Esophagus squamous epithelium (tissue), 5 donors: ENCODE measurements around the gene PUS7. TPM values are rescaled to one million over a fixed set of nuclear protein-coding genes. Genes with fewer than 3 reads are reported as not detected.
"Not testable (repeated sequence)": the region's sequence is repeated elsewhere in the genome, so short reads cannot be mapped to it uniquely, and the experiment has no call there.

Source experiments
- DNase-seq: peaks from one replicate; lab custom pipeline; 2025; lab: John Stamatoyannopoulos, UW
- H3K27ac ChIP-seq, 4 donors: fragments of 200-600 bp; sonication (generic); one replicate each; pipeline ENCODE4 v1.5.1; 2016 to 2019; ENCODE audit warnings: mild to moderate bottlenecking in 1 of 4
- H3K27me3 ChIP-seq, 4 donors: fragments of 200-600 bp; sonication (generic); 1 replicate in 3 of 4; 2 replicates in 1 of 4; pipeline versions ENCODE4 v1.5.1 to v1.6.0; 2017 to 2021; ENCODE audit warnings: antibody characterized with exemption in 1 of 4
- H3K36me3 ChIP-seq, 3 donors: fragments of 200-600 bp; sonication (generic); one replicate each; pipeline ENCODE4 v1.5.1; 2016 to 2019
- H3K4me1 ChIP-seq, 3 donors: fragments of 200-600 bp; sonication (generic); one replicate each; pipeline ENCODE4 v1.5.1; 2017 to 2019
- H3K4me3 ChIP-seq, 4 donors: fragments of 200-600 bp; sonication (generic); 1 replicate in 3 of 4; 2 replicates in 1 of 4; pipeline ENCODE4 v1.5.1; 2016 to 2019; ENCODE audit warnings: mild to moderate bottlenecking in 2 of 4, moderate library complexity in 1 of 4
- H3K9me3 ChIP-seq, 3 donors: fragments of 200-600 bp; sonication (generic); one replicate each; pipeline ENCODE4 v1.5.1; 2016 to 2019
- CTCF ChIP-seq, 6 experiments: fragments of 450-650 bp in 4 of 6; fragments of 200-600 bp in 2 of 6; sonication (generic) in 2 of 6; IDR thresholded peaks; one replicate each; pipeline ENCODE4 v1.5.1; 2016 to 2019; ENCODE audit warnings: antibody characterized with exemption in 6 of 6, mild to moderate bottlenecking in 4 of 6, moderate library complexity in 4 of 6
- POLR2A ChIP-seq, 4 donors: fragments of 450-650 bp; IDR thresholded peaks; one replicate each; pipeline ENCODE4 v1.6.1; 2017; ENCODE audit warnings: antibody characterized with exemption in 4 of 4, mild to moderate bottlenecking in 4 of 4, moderate library complexity in 3 of 4
- WGBS, 2 donors: methylation state at CpG; one replicate each; pipeline ENCODE4 v1.1.5; 2018; 5-methylcytosine and 5-hydroxymethylcytosine counted together
- intact Hi-C: fragments of 100-400 bp; cut with DNase I; formaldehyde crosslinking; loops from one replicate; pipeline ENCODE4 v1.15.0; 2022
- total RNA-seq, 4 donors: library from RNA; depleted of rRNA; stranded (reverse); fragments of >200 nt; gene quantifications; one replicate each; pipeline ENCODE4 v1.1.0, GENCODE V29; 2016
- donor health status: DM: yes; HTN: yes; CAD: no.

Gene PUS7
- total RNA-seq, 4 donors from 2014 or later: 9.6 to 33.0 (median 23.1) TPM

GRCh38 chr7:105423987-105424386 is 98.1 kb downstream of the PUS7 start:
- WGBS, 2 donors: 100% methylated on average over 2 of the region's 2 CpGs; no CpG with 5 or more reads in 1 of the 2 donors

GRCh38 chr7:105413887-105414437 is 108.1 kb downstream of the PUS7 start:
- WGBS, 2 donors: 70 to 72% methylated on average over 8 of the region's 8 CpGs
- Histone ChIP-seq H3K9me3 (no peaks in the 10 kb centered on the region), H3K4me1 (no peaks in the 10 kb centered on the region), H3K4me3 (no peak overlapping the region), H3K27me3 (no peaks in the 10 kb centered on the region), H3K27ac (no peak overlapping the region), H3K36me3 (no peaks in the 10 kb centered on the region)
- DNase-seq: no peak
- no peak for TF ChIP-seq CTCF (IDR thresholded peaks at IDR 0.05)
- no peak for TF ChIP-seq POLR2A (IDR thresholded peaks at IDR 0.05)
- intact Hi-C loops: no loop called here

More at GRCh38 chr7:105423987-105424386, 98.1 kb downstream of the PUS7 start:
- Histone ChIP-seq H3K4me1 (no peaks in the 10 kb centered on the region), H3K27me3 (no peaks in the 10 kb centered on the region), H3K36me3 (no peaks in the 10 kb centered on the region), H3K9me3 (no peaks in the 10 kb centered on the region), H3K27ac (no peak overlapping the region), H3K4me3 (no peak overlapping the region)
- no peak for DNase-seq
- TF ChIP-seq POLR2A (IDR thresholded peaks at IDR 0.05) (no peak), CTCF (IDR thresholded peaks at IDR 0.05) (no peak)
- intact Hi-C loops: no loop called here

- H3K4me1 ChIP-seq, H3K9me3 ChIP-seq, H3K27ac ChIP-seq, H3K27me3 ChIP-seq, H3K36me3 ChIP-seq, DNase-seq, H3K4me3 ChIP-seq, intact Hi-C loops: not testable (repeated sequence)
- WGBS, 2 donors: no CpG with 5 or more reads among the region's 36 CpGs
Observed at GRCh38 chr7:105410774-105411173, 111.3 kb downstream of the PUS7 start.

GRCh38 chr7:105409775-105410174 is 112.3 kb downstream of the PUS7 start:
- H3K4me3 ChIP-seq, H3K4me1 ChIP-seq, DNase-seq, H3K27ac ChIP-seq, H3K36me3 ChIP-seq, H3K9me3 ChIP-seq, intact Hi-C loops, H3K27me3 ChIP-seq: not testable (repeated sequence)
- 100% methylated on average over 1 of the region's 3 CpGs; no CpG with 5 or more reads in 1 of the 2 donors for WGBS, 2 donors

- Histone ChIP-seq H3K9me3 (no peaks in the 10 kb centered on the region), H3K4me3 (no peak overlapping the region), H3K27me3 (no peaks in the 10 kb centered on the region), H3K4me1 (no peaks in the 10 kb centered on the region), H3K36me3 (no peaks in the 10 kb centered on the region), H3K27ac (no peak overlapping the region)
- intact Hi-C loops: no loop called here
- TF ChIP-seq CTCF (IDR thresholded peaks at IDR 0.05) (no peak), POLR2A (IDR thresholded peaks at IDR 0.05) (no peak)
- DNase-seq: no peak
- WGBS, 2 donors: 64 to 71% methylated on average over 5 of the region's 5 CpGs
Observed at GRCh38 chr7:105408791-105409410, 113.2 kb downstream of the PUS7 start.

Other genes starting within 250 kb of the PUS7 start
- gene SRPK2, start 133.3 kb downstream of the PUS7 start, total RNA-seq: 10 to 100 TPM; 21.5 to 35.1 (median 29.2) TPM
- gene RINT1, start 9.9 kb upstream of the PUS7 start, total RNA-seq: 10 to 100 TPM in 3 of 4 donors, 1 to 10 TPM in 1; 7.8 to 17.1 (median 16.1) TPM
- gene EFCAB10, start 59.2 kb upstream of the PUS7 start, total RNA-seq: not detected